ENCODE measurements around the gene DLG2.

The DLG2 gene

GRCh38 chr11:83666149-83666548 is 1961.0 kb downstream of the DLG2 start:
- no peak for DNase-seq (ENCODE audit: low read depth in 2 of 3, low spot score in 1 of 3)

GRCh38 chr11:83663988-83664387 is 1963.2 kb downstream of the DLG2 start:
- no peak for DNase-seq (ENCODE audit: low read depth in 2 of 3, low spot score in 1 of 3)

- DNase-seq (ENCODE audit: low read depth in 2 of 3, low spot score in 1 of 3) = no peak
Observed at GRCh38 chr11:83663446-83663845, 1963.7 kb downstream of the DLG2 start.

- no peak for DNase-seq (ENCODE audit: low read depth in 2 of 3, low spot score in 1 of 3)
Observed at GRCh38 chr11:83662494-83662893, 1964.7 kb downstream of the DLG2 start.

- DNase-seq (ENCODE audit: low read depth in 2 of 3, low spot score in 1 of 3) = no peak
Observed at GRCh38 chr11:83661491-83662350, 1965.4 kb downstream of the DLG2 start.

GRCh38 chr11:83659466-83659865 is 1967.7 kb downstream of the DLG2 start:
- DNase-seq (ENCODE audit: low read depth in 2 of 3, low spot score in 1 of 3) = no peak

GRCh38 chr11:83656796-83657330 is 1970.3 kb downstream of the DLG2 start:
- DNase-seq (ENCODE audit: low read depth in 2 of 3, low spot score in 1 of 3) = no peak

- no peak for DNase-seq (ENCODE audit: low read depth in 2 of 3, low spot score in 1 of 3)
Observed at GRCh38 chr11:83655976-83656375, 1971.2 kb downstream of the DLG2 start.

GRCh38 chr11:83649528-83649855 is 1977.7 kb downstream of the DLG2 start:
- no peak for DNase-seq (ENCODE audit: low read depth in 2 of 3, low spot score in 1 of 3)

- DNase-seq (ENCODE audit: low read depth in 2 of 3, low spot score in 1 of 3) = no peak
Observed at GRCh38 chr11:83648610-83649527, 1978.3 kb downstream of the DLG2 start.

- no peak for DNase-seq (ENCODE audit: low read depth in 2 of 3, low spot score in 1 of 3)
Observed at GRCh38 chr11:83645561-83645960, 1981.6 kb downstream of the DLG2 start.

- no peak for DNase-seq (ENCODE audit: low read depth in 2 of 3, low spot score in 1 of 3)
Observed at GRCh38 chr11:83643115-83643514, 1984.0 kb downstream of the DLG2 start.

- no peak for DNase-seq (ENCODE audit: low read depth in 2 of 3, low spot score in 1 of 3)
Observed at GRCh38 chr11:83642500-83642899, 1984.6 kb downstream of the DLG2 start.

- DNase-seq (ENCODE audit: low read depth in 2 of 3, low spot score in 1 of 3) = no peak
Observed at GRCh38 chr11:83641511-83641910, 1985.6 kb downstream of the DLG2 start.

GRCh38 chr11:83639995-83640758 is 1987.0 kb downstream of the DLG2 start:
- DNase-seq (ENCODE audit: low read depth in 2 of 3, low spot score in 1 of 3) = no peak

GRCh38 chr11:83635166-83635565 is 1992.0 kb downstream of the DLG2 start:
- no peak for DNase-seq (ENCODE audit: low read depth in 2 of 3, low spot score in 1 of 3)

- DNase-seq (ENCODE audit: low read depth in 2 of 3, low spot score in 1 of 3) = no peak
Observed at GRCh38 chr11:83630211-83630610, 1996.9 kb downstream of the DLG2 start.

GRCh38 chr11:83629775-83630174 is 1997.4 kb downstream of the DLG2 start:
- no peak for DNase-seq (ENCODE audit: low read depth in 2 of 3, low spot score in 1 of 3)

- DNase-seq (ENCODE audit: low read depth in 2 of 3, low spot score in 1 of 3) = no peak
Observed at GRCh38 chr11:83628622-83629355, 1998.4 kb downstream of the DLG2 start.

GRCh38 chr11:83625336-83625735 is 2001.8 kb downstream of the DLG2 start:
- no peak for DNase-seq (ENCODE audit: low read depth in 2 of 3, low spot score in 1 of 3)

Data from stimulated activated CD4-positive, alpha-beta T cell treated with anti-CD3 and anti-CD28 coated beads, Interleukin-12 subunit alpha, Interleukin-12 subunit beta, amount 100 ng/mL, for 48 hours (primary cell).